ENCODE measurements around the gene DPPA2.

Gene DPPA2

GRCh38 chr3:109316162-109316730, at the start of gene DPPA2:
DPPA2 (minus strand) TSS chr3:109316517; CDS start chr3:109314542, 1,975 bp downstream.
- no peaks in the 10 kb centered on the region for H3K79me2 ChIP-seq (ENCODE audit: low read length)
- H3K27me3 ChIP-seq (replicated peaks; ENCODE audit: insufficient read depth, low read length) = no peaks in the 10 kb centered on the region
- no peak for DNase-seq
- H2AFZ ChIP-seq (ENCODE audit: low read length) = no peak within 1 kb of the TSS
- H3K27ac ChIP-seq (ENCODE audit: low read length) = no peak within 1 kb of the TSS
- H3K36me3 ChIP-seq (replicated peaks; ENCODE audit: insufficient read depth, low read length) = no peaks in the 10 kb centered on the region
- no peak for TF ChIP-seq CTCF (IDR thresholded peaks at IDR 0.05; ENCODE audit: low read length)
- no peak for TF ChIP-seq EZH2phosphoT487 (IDR thresholded peaks at IDR 0.05; ENCODE audit: low read length)
- no peak for TF ChIP-seq EZH2 (optimal IDR thresholded peaks at IDR 0.05; ENCODE audit: low read depth, low read length)
- H3K4me2 ChIP-seq (ENCODE audit: low read depth, low read length) = no peak within 1 kb of the TSS
- no peaks in the 10 kb centered on the region for H4K20me1 ChIP-seq (ENCODE audit: insufficient read depth, low read length)
- no peaks in the 10 kb centered on the region for H3K9me3 ChIP-seq (replicated peaks; ENCODE audit: insufficient read depth, low read length)
- no peaks in the 10 kb centered on the region for H3F3A ChIP-seq (ENCODE audit: insufficient read depth, low read length)
- H3K4me3 ChIP-seq (ENCODE audit: low read length) = no peak within 1 kb of the TSS
- H3K9ac ChIP-seq (ENCODE audit: low read length) = no peak within 1 kb of the TSS
- no peaks in the 10 kb centered on the region for H3K4me1 ChIP-seq (ENCODE audit: low read length)
- H3K9me2 ChIP-seq (replicated peaks; ENCODE audit: insufficient read depth, low read length) = no peaks in the 10 kb centered on the region

- Histone ChIP-seq H3K4me3 (ENCODE audit: low read length) (no peak overlapping the region), H3K4me2 (ENCODE audit: low read depth, low read length) (no peak overlapping the region), H3K9me2 (replicated peaks; ENCODE audit: insufficient read depth, low read length) (no peaks in the 10 kb centered on the region), H4K20me1 (ENCODE audit: insufficient read depth, low read length) (no peaks in the 10 kb centered on the region), H3K79me2 (ENCODE audit: low read length) (no peaks in the 10 kb centered on the region), H2AFZ (ENCODE audit: low read length) (no peak overlapping the region), H3K4me1 (ENCODE audit: low read length) (no peaks in the 10 kb centered on the region), H3F3A (ENCODE audit: insufficient read depth, low read length) (no peaks in the 10 kb centered on the region), H3K27me3 (replicated peaks; ENCODE audit: insufficient read depth, low read length) (no peaks in the 10 kb centered on the region), H3K9me3 (replicated peaks; ENCODE audit: insufficient read depth, low read length) (no peaks in the 10 kb centered on the region), H3K36me3 (replicated peaks; ENCODE audit: insufficient read depth, low read length) (no peaks in the 10 kb centered on the region), H3K9ac (ENCODE audit: low read length) (no peak overlapping the region), H3K27ac (ENCODE audit: low read length) (no peak overlapping the region)
- no peak for TF ChIP-seq CTCF (IDR thresholded peaks at IDR 0.05; ENCODE audit: low read length)
- no peak for TF ChIP-seq EZH2 (optimal IDR thresholded peaks at IDR 0.05; ENCODE audit: low read depth, low read length)
- no peak for TF ChIP-seq EZH2phosphoT487 (IDR thresholded peaks at IDR 0.05; ENCODE audit: low read length)
- DNase-seq = no peak
Observed at GRCh38 chr3:109364088-109364487, 47.8 kb upstream of the DPPA2 start.

- Histone ChIP-seq H4K20me1 (ENCODE audit: insufficient read depth, low read length) (no peaks in the 10 kb centered on the region), H3K4me2 (ENCODE audit: low read depth, low read length) (no peak overlapping the region), H3K27ac (ENCODE audit: low read length) (no peak overlapping the region), H3K27me3 (replicated peaks; ENCODE audit: insufficient read depth, low read length) (no peaks in the 10 kb centered on the region), H3K9me3 (replicated peaks; ENCODE audit: insufficient read depth, low read length) (no peaks in the 10 kb centered on the region), H2AFZ (ENCODE audit: low read length) (no peak overlapping the region), H3K36me3 (replicated peaks; ENCODE audit: insufficient read depth, low read length) (no peaks in the 10 kb centered on the region), H3K4me3 (ENCODE audit: low read length) (no peak overlapping the region), H3K4me1 (ENCODE audit: low read length) (no peaks in the 10 kb centered on the region), H3K79me2 (ENCODE audit: low read length) (no peaks in the 10 kb centered on the region), H3K9ac (ENCODE audit: low read length) (no peak overlapping the region), H3K9me2 (replicated peaks; ENCODE audit: insufficient read depth, low read length) (no peaks in the 10 kb centered on the region), H3F3A (ENCODE audit: insufficient read depth, low read length) (no peaks in the 10 kb centered on the region)
- no peak for TF ChIP-seq EZH2 (optimal IDR thresholded peaks at IDR 0.05; ENCODE audit: low read depth, low read length)
- no peak for TF ChIP-seq EZH2phosphoT487 (IDR thresholded peaks at IDR 0.05; ENCODE audit: low read length)
- no peak for TF ChIP-seq CTCF (IDR thresholded peaks at IDR 0.05; ENCODE audit: low read length)
- no peak for DNase-seq
Observed at GRCh38 chr3:109363634-109364033, 47.3 kb upstream of the DPPA2 start.
